Brain microvascular endothelial cell (primary cell): Measurements from ENCODE around the gene ANKRD24.
"Not testable (repeated sequence)": the region's sequence is repeated elsewhere in the genome, so short reads cannot be mapped to it uniquely, and the experiment has no call there.

Experiments
- DNase-seq: peaks from one replicate; pipeline ENCODE4 v3.0.0-alpha.2; 2020
- H3K27ac ChIP-seq: fragments of 250-450 bp; sonication (Bioruptor Pico); 2 replicates; pipeline ENCODE4 v1.5.1; 2020; ENCODE audit warnings: mild to moderate bottlenecking, moderate library complexity
- H3K27me3 ChIP-seq: fragments of 250-450 bp; sonication (Bioruptor Pico); replicated peaks from 2 replicates; pipeline ENCODE4 v1.5.1; 2020; ENCODE audit warnings: mild to moderate bottlenecking
- H3K36me3 ChIP-seq: fragments of 250-450 bp; sonication (Bioruptor Pico); replicated peaks from 2 replicates; pipeline ENCODE4 v1.5.1; 2020; ENCODE audit warnings: mild to moderate bottlenecking
- H3K4me3 ChIP-seq: 2 replicates; pipeline ENCODE4 v1.5.1; 2011; ENCODE audit warnings: low read depth, mild to moderate bottlenecking, control low read depth, low read length, moderate library complexity
- CTCF ChIP-seq: IDR thresholded peaks from 2 replicates; pipeline ENCODE4 v1.5.1; 2011; ENCODE audit warnings: low read depth, mild to moderate bottlenecking, moderate library complexity, low read length, control low read depth, inconsistent platforms; ENCODE audit errors: missing control alignments
- in situ Hi-C: cut with HindIII; loops from 2 replicates; pipeline ENCODE4 v1.10.0; 2017; ENCODE audit warnings: low sequenced_read_pairs, low pct_ligation_motif_present

ANKRD24 gene

GRCh38 chr19:4154571-4155312 lies 27.7 kb upstream of the ANKRD24 start:
- TF ChIP-seq CTCF = no peak
- no peaks in the 10 kb centered on the region for H3K36me3 ChIP-seq
- no peak for DNase-seq
- in situ Hi-C loops = no loop called here
- H3K27ac ChIP-seq = no peak overlapping the region
- H3K27me3 ChIP-seq = no peaks in the 10 kb centered on the region
- H3K4me3 ChIP-seq = no peak overlapping the region

- H3K36me3 ChIP-seq = no peaks in the 10 kb centered on the region
- H3K4me3 ChIP-seq = no peak overlapping the region
- no peaks in the 10 kb centered on the region for H3K27me3 ChIP-seq
- DNase-seq = no peak
- TF ChIP-seq CTCF = no peak
- H3K27ac ChIP-seq = no peak overlapping the region
- in situ Hi-C loops = no loop called here
Observed at GRCh38 chr19:4157164-4157563, 25.3 kb upstream of the ANKRD24 start.

GRCh38 chr19:4157971-4158370 lies 24.5 kb upstream of the ANKRD24 start:
- DNase-seq, H3K4me3 ChIP-seq, in situ Hi-C loops, H3K36me3 ChIP-seq, H3K27me3 ChIP-seq, H3K27ac ChIP-seq: not testable (repeated sequence)

GRCh38 chr19:4161415-4162077 lies 20.9 kb upstream of the ANKRD24 start:
- Histone ChIP-seq H3K4me3 (no peak overlapping the region), H3K27me3 (no peaks in the 10 kb centered on the region), H3K27ac (no peak overlapping the region), H3K36me3 (no peaks in the 10 kb centered on the region)
- no peak for TF ChIP-seq CTCF
- no peak for DNase-seq
- in situ Hi-C loops = no loop called here

GRCh38 chr19:4164262-4164661 lies 18.2 kb upstream of the ANKRD24 start:
- no peak for DNase-seq
- in situ Hi-C loops = no loop called here

More at GRCh38 chr19:4164262-4164661, 18.2 kb upstream of the ANKRD24 start:
- Histone ChIP-seq H3K27me3 (no peaks in the 10 kb centered on the region), H3K36me3 (no peaks in the 10 kb centered on the region), H3K4me3 (no peak overlapping the region), H3K27ac (no peak overlapping the region)
- TF ChIP-seq CTCF = no peak
